Neural progenitor cell (in vitro differentiated cells): Measurements from ENCODE around the gene ISLR.

Experiments used
- CTCF ChIP-seq: fragments of 200-600 bp; sonication (generic); IDR thresholded peaks from 2 replicates; pipeline ENCODE4 v1.5.1; 2017; ENCODE audit warnings: antibody characterized with exemption, mild to moderate bottlenecking
- EZH2 ChIP-seq: fragments of 200-600 bp; sonication (generic); IDR thresholded peaks from 2 replicates; pipeline ENCODE4 v1.6.1; 2017; ENCODE audit warnings: antibody characterized with exemption, mild to moderate bottlenecking, moderate library complexity
- EZH2phosphoT487 ChIP-seq: fragments of 200-600 bp; sonication (generic); IDR thresholded peaks from 2 replicates; pipeline ENCODE4 v1.6.1; 2017; ENCODE audit warnings: antibody characterized with exemption

GRCh38 chr15:74194572-74195559 lies 21.4 kb downstream of the ISLR start:
- TF ChIP-seq CTCF (no peak), EZH2phosphoT487 (no peak), EZH2 (no peak)
